Breast epithelium (tissue), 4 donors: ENCODE data around the gene KLHL7. TPM values are rescaled to one million over a fixed set of nuclear protein-coding genes. Genes with fewer than 3 reads are reported as not detected.

Experiments used
- DNase-seq, 2 donors: peaks; one replicate each; pipeline ENCODE4 v3.0.0-alpha.2; 2019; ENCODE audit warnings: low spot score in 2 of 2
- H3K27ac ChIP-seq, 2 donors: fragments of 200-600 bp; sonication (generic) in 1 of 2; one replicate each; pipeline ENCODE4 v1.5.1; 2016 to 2019; ENCODE audit warnings: mild to moderate bottlenecking in 1 of 2
- H3K27me3 ChIP-seq, 2 donors: fragments of 200-600 bp; sonication (generic) in 1 of 2; one replicate each; pipeline versions ENCODE4 v1.5.1 to v1.6.0; 2017 to 2019; ENCODE audit warnings: control low read depth in 1 of 2, mild to moderate bottlenecking in 1 of 2
- H3K36me3 ChIP-seq: fragments of 200-600 bp; one replicate; pipeline ENCODE4 v1.5.1; 2019
- H3K4me1 ChIP-seq, 2 donors: fragments of 200-600 bp; sonication (generic); one replicate each; pipeline ENCODE4 v1.5.1; 2016 to 2019; ENCODE audit warnings: control low read depth in 1 of 2
- H3K4me3 ChIP-seq, 3 donors: fragments of 200-600 bp; sonication (generic); 1 replicate in 2 of 3; 2 replicates in 1 of 3; pipeline ENCODE4 v1.5.1; 2016 to 2019; ENCODE audit warnings: mild to moderate bottlenecking in 3 of 3, moderate library complexity in 2 of 3
- H3K9me3 ChIP-seq, 2 donors: fragments of 200-600 bp; sonication (generic) in 1 of 2; one replicate each; pipeline ENCODE4 v1.5.1; 2016 to 2019; ENCODE audit warnings: control low read depth in 1 of 2
- POLR2A ChIP-seq: fragments of 450-650 bp; IDR thresholded peaks from one replicate; pipeline ENCODE4 v1.6.1; 2016; ENCODE audit warnings: antibody characterized with exemption, mild to moderate bottlenecking, moderate library complexity
- POLR2AphosphoS5 ChIP-seq, 3 donors: sonication (generic); formaldehyde crosslinking; IDR thresholded peaks; one replicate each; pipeline ENCODE4 v1.6.1; 2017; ENCODE audit warnings: antibody characterized with exemption in 3 of 3
- intact Hi-C: fragments of 100-400 bp; cut with DNase I; formaldehyde crosslinking; loops from one replicate; pipeline ENCODE4 v1.15.1; 2023; ENCODE audit warnings: low total_unique reads
- total RNA-seq, 3 donors: library from RNA; depleted of rRNA; stranded (reverse); fragments of >200 nt; gene quantifications; one replicate each; pipeline ENCODE4 v1.1.0, GENCODE V29; 2016
- TF ChIP-seq, protein P1 (sequence below), 3 donors: fragments of 450-650 bp; IDR thresholded peaks; one replicate each; pipeline ENCODE4 v1.5.1; 2016 to 2017; ENCODE audit warnings: antibody characterized with exemption in 3 of 3, mild to moderate bottlenecking in 3 of 3, moderate library complexity in 3 of 3

Gene KLHL7
- total RNA-seq, 3 donors from 2014 or later, result 28.5 to 39.2 (median 29.0) TPM

DNA sequence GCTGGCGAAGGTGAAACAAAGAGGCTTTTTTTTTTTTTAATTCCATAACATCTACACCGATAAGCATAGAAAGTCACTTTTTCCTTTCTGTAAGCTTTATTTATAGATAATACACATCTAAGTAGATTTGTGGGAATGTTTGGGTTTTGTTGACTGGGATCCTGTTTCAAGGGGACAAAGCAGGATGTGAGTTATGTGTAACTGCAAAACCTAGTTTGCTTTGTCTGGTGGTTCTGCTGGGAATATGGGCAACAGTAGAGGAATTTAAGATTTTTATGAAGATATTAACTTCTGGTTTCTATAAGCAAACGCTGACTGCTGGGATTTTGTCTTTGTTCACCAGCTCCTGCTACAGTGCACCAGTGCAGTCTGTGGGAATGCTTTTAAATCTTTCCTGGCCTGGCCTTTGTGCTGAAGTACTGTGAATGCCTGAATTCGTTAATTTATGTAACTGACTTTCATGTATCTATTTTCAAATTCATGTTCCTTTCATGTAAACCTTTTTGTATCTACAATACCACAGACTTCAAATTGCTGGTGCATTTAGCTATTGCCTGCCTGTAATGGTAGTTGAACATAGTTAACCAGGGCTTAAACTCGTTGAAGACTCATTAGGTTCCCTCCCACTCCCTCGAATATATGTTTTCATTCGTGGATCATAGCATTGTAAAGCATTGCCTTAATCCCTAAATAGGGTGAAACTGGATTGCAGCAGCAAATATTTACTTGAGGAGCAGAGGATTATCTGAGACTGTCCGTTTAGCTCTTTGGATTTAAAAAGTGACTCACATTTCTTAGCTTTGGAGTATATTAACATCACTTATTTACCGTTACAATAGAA is 1.5 kb downstream of the KLHL7 start:
- Histone ChIP-seq H3K27me3 (no peaks in the 10 kb centered on the region), H3K9me3 (no peaks in the 10 kb centered on the region), H3K36me3 (no peaks in the 10 kb centered on the region), H3K4me1 (peaks cover 0 to 6% of the 10 kb centered on the region in 2 donors), H3K27ac (peak overlapping the region in 1 of 2 donors; percentile 95), H3K4me3 (peak overlapping the region; percentile 95 to 97 (median 97))
- DNase-seq, result no peak
- intact Hi-C loops, result no loop called here
- TF ChIP-seq, protein P1, sequence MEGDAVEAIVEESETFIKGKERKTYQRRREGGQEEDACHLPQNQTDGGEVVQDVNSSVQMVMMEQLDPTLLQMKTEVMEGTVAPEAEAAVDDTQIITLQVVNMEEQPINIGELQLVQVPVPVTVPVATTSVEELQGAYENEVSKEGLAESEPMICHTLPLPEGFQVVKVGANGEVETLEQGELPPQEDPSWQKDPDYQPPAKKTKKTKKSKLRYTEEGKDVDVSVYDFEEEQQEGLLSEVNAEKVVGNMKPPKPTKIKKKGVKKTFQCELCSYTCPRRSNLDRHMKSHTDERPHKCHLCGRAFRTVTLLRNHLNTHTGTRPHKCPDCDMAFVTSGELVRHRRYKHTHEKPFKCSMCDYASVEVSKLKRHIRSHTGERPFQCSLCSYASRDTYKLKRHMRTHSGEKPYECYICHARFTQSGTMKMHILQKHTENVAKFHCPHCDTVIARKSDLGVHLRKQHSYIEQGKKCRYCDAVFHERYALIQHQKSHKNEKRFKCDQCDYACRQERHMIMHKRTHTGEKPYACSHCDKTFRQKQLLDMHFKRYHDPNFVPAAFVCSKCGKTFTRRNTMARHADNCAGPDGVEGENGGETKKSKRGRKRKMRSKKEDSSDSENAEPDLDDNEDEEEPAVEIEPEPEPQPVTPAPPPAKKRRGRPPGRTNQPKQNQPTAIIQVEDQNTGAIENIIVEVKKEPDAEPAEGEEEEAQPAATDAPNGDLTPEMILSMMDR (IDR thresholded peaks at IDR 0.05), result no peak
- TF ChIP-seq POLR2A (no peak), POLR2AphosphoS5 (IDR thresholded peaks at IDR 0.05) (no peak)

DNA sequence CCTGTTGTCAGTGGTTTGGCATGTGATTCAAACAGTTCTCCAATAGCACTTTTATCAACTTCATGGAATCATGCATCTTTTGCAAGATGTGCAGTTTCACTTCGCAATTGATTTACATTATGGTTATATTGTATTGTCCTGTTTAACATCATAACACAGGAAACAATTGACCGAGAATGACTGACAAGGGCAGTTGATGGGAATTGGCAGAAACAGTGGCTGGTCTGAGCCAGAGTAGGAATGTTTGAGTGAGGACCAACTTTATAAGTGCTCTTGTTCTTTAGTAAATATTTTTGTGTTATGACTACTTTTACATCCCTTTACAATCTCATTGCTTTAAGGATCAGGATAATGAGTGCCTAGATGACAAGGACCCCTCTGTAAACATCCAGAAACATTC is 2.2 kb downstream of the KLHL7 start:
- intact Hi-C loops, result no loop called here
- peak overlapping the region in 2 of 3 donors; percentile 97 for H3K4me3 ChIP-seq

DNA sequence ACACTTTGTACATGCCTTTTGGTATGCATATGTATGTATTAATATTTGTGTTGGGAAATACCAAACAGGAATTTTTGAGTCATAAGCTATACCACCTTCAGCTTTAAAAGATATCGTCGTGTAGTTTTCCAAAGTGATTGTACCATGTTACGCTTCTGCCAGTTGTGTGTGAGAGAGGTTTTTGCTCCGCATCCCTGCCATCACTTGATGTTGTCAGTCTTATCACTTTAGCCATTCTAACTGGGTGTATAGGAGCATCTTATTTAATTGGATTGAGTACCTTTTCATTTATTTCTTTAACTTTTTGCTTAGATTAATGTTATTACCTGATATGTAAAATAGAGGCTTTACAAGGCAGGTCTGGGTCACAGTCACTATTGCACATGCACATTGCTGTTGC is 3.4 kb downstream of the KLHL7 start:
- peaks cover 0 to 6% of the 10 kb centered on the region in 2 donors for H3K4me1 ChIP-seq
- no peak for DNase-seq
- H3K4me3 ChIP-seq, result no peak overlapping the region
- no peaks in the 10 kb centered on the region for H3K27me3 ChIP-seq
- no peak overlapping the region for H3K27ac ChIP-seq
- no peaks in the 10 kb centered on the region for H3K9me3 ChIP-seq
- no peak for TF ChIP-seq POLR2AphosphoS5 (IDR thresholded peaks at IDR 0.05)
- TF ChIP-seq, protein P1 (IDR thresholded peaks at IDR 0.05), result no peak
- TF ChIP-seq POLR2A, result no peak
- intact Hi-C loops, result no loop called here
- H3K36me3 ChIP-seq, result no peaks in the 10 kb centered on the region

More for the DNA sequence above, 2.2 kb downstream of the KLHL7 start:
- H3K9me3 ChIP-seq, result no peaks in the 10 kb centered on the region
- no peaks in the 10 kb centered on the region for H3K27me3 ChIP-seq
- no peak overlapping the region for H3K27ac ChIP-seq
- H3K4me1 ChIP-seq, result peaks cover 0 to 6% of the 10 kb centered on the region in 2 donors
- DNase-seq, result no peak
- H3K36me3 ChIP-seq, result no peaks in the 10 kb centered on the region
- TF ChIP-seq, protein P1 (IDR thresholded peaks at IDR 0.05), result no peak
- TF ChIP-seq POLR2A (no peak), POLR2AphosphoS5 (IDR thresholded peaks at IDR 0.05) (no peak)

DNA sequence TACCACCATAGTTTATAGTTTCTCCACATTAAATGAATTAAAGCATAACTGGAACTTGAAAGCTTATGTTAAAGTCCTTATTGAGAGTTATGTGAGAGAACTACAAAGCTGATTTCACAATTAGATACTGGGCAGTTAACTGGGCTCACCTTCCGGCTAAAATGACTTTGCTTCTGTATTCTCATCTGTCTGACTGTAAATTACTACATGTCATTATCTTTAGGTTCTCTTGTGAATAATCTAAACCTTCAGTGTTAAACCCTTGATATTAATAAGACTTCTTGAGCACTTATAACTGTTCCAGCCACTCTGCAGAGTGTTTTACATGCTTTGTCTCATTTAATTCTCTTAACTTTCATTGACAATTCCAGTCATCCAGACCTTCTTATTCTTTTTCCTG is 3.9 kb downstream of the KLHL7 start:
- Histone ChIP-seq H3K27ac (no peak overlapping the region), H3K4me3 (no peak overlapping the region), H3K9me3 (no peaks in the 10 kb centered on the region), H3K4me1 (peaks cover 0 to 6% of the 10 kb centered on the region in 2 donors), H3K36me3 (no peaks in the 10 kb centered on the region), H3K27me3 (no peaks in the 10 kb centered on the region)
- DNase-seq, result no peak
- intact Hi-C loops, result no loop called here
- TF ChIP-seq, protein P1 (IDR thresholded peaks at IDR 0.05), result no peak
- TF ChIP-seq POLR2AphosphoS5 (IDR thresholded peaks at IDR 0.05) (no peak), POLR2A (no peak)

DNA sequence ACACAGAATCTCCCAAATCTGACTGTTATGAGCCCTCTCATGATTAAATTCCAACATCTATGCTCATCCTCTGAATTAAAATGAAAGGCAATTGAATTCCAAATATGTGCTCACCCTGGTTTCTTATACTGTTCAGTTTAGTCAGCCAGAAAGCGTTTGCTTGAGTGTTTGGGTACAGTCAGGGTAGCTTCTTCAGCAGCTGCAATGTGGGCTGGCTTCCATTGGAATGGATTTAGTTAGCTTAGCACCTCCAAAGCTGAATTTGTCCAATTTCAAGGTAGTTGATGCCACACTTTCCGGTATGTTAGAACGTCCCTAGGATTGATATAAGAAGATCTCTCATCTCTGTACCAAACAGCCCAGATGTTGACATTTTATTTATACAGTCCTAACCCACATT is 9.3 kb downstream of the KLHL7 start:
- H3K27ac ChIP-seq, result no peak overlapping the region
- H3K36me3 ChIP-seq, result no peaks in the 10 kb centered on the region
- intact Hi-C loops, result no loop called here
- H3K4me3 ChIP-seq, result no peak overlapping the region
- no peaks in the 10 kb centered on the region for H3K27me3 ChIP-seq
- TF ChIP-seq, protein P1 (IDR thresholded peaks at IDR 0.05), result no peak
- no peak for TF ChIP-seq POLR2AphosphoS5 (IDR thresholded peaks at IDR 0.05)
- TF ChIP-seq POLR2A, result no peak
- H3K4me1 ChIP-seq, result no peaks in the 10 kb centered on the region
- H3K9me3 ChIP-seq, result no peaks in the 10 kb centered on the region
- no peak for DNase-seq
